Stimulated activated CD4-positive, alpha-beta T cell treated with anti-CD3 and anti-CD28 coated beads, Interleukin-1b, Interleukin-23, amount 100 ng/mL, for 24 hours (primary cell): Measurements from ENCODE around the gene CSF1.
"Not testable (repeated sequence)": the region's sequence is repeated elsewhere in the genome, so short reads cannot be mapped to it uniquely, and the experiment has no call there.

ENCODE experiments used
- DNase-seq, 4 experiments: peaks; one replicate each; pipeline ENCODE4 v3.0.0-alpha.2; 2020; ENCODE audit warnings: low read depth in 4 of 4, low spot score in 1 of 4

CSF1 gene

DNA sequence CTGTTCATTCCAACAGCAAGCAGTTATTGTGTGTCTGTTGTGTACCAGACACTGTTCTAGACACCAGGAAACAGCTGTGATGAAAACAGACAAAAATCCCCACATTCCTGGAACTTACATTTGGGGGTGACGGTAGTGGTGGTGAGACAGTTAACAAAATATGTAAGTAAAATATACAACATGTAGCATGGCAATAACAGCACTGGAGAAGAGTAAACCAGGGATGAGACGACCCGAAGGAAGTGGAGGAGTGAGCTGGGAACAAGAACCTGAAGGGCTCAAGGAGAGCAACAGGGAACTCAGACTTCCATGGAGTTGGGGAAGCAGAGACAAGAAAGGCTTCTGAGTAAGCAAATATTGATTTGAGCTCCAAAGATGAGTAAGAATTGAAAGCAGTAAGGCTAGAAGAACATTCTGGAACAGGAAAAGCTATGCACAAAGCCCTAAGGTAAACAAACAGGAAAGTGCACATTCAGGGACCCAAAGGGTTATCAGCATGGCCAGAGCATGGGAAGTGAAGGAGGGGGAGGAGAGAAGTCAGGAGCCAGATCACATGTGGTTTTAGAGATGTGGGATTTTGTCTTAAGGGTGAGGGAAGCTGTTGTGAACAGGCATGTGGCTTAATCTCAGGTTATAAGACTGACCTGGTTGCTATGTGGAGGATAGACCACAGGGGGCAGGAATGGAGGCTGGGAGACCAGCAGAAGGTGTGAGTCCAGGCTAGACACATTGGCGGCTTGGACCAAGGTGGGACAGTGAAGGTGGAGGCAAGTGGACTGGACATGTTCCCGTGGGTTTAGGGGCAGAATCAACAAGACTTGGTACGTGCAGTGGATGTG lies 7.3 kb downstream of the CSF1 start:
- no peak for DNase-seq

DNA sequence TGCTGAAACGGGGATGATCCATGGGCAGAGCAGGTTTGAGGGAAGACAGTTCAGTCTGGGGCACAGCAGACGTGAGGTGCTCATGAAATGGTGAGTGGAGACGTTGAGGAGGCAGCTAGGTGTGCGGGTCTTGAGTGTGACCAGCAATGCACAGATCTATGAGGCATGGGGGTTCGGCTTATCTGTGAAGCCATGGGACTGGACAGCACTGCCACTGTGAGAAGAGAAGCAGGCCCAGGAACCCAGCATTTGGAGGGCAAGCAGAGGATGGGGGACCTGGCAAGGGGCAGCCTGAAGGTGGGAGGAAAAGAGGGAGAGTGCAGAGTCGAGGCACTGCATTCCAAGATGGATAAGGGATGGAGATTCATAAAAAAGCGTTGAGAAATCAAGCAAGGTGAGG lies 8.0 kb downstream of the CSF1 start:
- no peak for DNase-seq

DNA sequence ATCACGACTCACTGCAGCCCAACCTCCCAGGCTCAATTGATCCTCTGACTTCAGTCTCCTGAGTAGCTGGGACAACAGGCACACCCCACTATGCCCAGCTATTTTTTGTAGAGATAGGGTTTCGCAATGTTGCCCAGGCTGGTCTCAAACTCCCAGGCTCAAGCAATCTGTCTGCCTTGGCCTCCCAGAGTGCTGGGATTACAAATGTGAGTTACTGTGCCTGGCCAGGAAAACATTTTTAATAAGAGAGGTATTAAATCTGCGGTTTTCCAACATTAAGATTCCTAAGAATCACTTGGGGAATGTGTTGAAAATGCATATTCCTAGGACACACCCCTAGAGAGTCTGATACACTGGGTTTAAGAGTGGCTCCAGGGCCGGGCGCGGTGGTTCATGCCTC lies 8.7 kb downstream of the CSF1 start:
- no peak for DNase-seq

DNA sequence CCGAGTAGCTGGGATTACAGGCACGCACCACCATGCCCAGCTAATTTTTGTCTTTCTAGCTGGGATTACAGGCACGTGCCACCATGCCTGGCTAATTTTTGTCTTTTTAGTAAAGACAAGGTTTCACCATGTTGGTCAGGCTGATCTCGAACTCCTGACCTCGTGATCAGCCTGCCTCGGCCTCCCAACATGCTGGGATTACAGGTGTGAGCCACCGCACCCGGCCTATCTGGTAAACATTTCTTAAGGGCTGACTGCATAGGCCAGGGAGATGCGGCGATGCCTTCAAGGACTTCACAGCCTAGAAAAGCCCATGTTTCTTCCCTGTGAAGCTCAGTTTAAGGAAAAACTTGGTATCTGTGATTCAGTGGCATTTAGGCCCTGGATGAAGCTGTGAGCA lies 9.7 kb downstream of the CSF1 start:
- DNase-seq, result not testable (repeated sequence)

DNA sequence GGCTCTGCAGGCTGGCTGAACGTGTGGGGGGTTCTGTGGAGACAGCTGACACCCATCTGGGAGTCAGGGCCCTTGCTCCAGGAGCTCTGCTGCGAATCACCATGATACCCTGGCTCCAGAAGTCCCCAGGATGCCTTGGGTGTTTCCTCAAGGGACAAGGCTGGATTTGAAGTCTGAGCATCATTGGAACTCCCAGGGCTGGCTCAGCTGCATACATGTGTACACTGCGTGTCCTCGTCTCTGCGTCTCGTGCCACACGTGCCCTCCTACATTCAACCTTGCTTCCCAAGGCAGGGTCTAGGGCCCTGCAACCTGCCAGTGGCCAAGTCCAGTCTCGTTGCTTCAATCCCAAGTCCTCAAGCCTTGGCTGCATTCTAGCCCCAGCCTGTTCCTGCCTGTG lies 11.7 kb downstream of the CSF1 start:
- DNase-seq, result no peak

DNA sequence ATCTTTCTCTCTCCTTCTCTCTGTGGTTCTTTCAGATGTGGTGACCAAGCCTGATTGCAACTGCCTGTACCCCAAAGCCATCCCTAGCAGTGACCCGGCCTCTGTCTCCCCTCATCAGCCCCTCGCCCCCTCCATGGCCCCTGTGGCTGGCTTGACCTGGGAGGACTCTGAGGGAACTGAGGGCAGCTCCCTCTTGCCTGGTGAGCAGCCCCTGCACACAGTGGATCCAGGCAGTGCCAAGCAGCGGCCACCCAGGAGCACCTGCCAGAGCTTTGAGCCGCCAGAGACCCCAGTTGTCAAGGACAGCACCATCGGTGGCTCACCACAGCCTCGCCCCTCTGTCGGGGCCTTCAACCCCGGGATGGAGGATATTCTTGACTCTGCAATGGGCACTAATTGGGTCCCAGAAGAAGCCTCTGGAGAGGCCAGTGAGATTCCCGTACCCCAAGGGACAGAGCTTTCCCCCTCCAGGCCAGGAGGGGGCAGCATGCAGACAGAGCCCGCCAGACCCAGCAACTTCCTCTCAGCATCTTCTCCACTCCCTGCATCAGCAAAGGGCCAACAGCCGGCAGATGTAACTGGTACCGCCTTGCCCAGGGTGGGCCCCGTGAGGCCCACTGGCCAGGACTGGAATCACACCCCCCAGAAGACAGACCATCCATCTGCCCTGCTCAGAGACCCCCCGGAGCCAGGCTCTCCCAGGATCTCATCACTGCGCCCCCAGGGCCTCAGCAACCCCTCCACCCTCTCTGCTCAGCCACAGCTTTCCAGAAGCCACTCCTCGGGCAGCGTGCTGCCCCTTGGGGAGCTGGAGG lies 12.7 kb downstream of the CSF1 start:
- DNase-seq, result no peak

DNA sequence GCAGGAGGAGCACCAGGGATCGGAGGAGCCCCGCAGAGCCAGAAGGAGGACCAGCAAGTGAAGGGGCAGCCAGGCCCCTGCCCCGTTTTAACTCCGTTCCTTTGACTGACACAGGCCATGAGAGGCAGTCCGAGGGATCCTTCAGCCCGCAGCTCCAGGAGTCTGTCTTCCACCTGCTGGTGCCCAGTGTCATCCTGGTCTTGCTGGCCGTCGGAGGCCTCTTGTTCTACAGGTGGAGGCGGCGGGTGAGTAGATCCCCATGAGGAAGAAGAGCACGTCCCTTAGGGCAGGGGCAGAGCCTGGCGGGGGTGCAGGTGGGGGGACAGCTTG lies 13.3 kb downstream of the CSF1 start:
- no peak for DNase-seq

DNA sequence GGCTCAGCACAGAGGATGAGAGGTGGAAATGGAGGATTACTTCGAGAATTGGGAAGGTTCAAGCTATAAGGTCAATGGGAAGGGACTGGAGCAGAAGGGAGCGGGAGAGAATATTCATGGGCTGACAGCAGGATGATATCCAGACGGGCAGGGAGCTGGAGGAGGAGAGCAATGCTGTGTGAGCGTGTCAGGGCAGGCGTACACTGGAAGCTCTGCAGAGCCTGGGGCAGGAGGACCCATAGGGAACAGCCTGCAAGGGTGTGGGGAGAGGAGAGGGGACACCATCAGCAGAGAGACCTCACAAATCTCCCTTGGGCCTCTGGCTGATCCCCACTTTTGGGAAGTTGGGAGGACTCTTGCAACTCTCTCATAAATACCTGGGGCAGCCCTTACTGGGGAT lies 13.7 kb downstream of the CSF1 start:
- no peak for DNase-seq

DNA sequence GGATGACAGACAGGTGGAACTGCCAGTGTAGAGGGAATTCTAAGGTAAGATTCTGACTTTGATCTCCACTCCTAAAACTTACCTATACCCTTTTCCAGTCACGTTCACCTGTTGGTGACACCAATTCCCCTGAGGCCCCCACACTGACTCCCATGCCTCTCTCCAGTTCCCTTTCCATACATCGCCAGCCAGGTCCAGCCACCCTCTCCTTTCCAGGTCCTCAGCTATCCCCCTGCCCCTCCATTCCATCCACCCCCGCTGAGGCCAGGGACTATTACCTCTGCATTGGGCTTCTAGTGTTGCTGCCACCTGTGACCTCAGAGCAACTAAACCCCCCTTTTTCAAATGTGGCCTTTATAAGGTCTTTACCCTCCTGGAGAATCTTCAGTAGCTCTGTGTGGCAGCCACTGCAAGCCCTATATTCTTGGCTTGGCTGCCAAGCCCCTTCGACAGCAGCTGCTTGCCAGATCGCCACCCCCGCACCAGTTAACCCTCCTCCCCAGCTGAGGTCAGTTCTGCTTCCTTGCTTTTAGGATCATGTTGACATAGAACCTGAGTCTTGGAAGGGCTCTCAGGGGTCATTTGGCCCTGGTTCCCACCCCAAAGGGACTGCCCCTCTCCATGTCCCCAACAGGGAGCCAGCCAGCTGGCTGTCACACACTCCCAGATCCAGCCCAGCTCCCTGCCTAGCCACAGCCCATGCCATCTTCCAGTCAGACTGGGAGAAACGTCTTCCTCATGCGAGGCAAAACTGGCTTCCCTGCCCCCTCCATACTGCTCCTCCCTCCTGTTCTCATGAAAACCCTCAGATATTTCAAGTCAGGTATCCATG lies 14.7 kb downstream of the CSF1 start:
- no peak for DNase-seq

DNA sequence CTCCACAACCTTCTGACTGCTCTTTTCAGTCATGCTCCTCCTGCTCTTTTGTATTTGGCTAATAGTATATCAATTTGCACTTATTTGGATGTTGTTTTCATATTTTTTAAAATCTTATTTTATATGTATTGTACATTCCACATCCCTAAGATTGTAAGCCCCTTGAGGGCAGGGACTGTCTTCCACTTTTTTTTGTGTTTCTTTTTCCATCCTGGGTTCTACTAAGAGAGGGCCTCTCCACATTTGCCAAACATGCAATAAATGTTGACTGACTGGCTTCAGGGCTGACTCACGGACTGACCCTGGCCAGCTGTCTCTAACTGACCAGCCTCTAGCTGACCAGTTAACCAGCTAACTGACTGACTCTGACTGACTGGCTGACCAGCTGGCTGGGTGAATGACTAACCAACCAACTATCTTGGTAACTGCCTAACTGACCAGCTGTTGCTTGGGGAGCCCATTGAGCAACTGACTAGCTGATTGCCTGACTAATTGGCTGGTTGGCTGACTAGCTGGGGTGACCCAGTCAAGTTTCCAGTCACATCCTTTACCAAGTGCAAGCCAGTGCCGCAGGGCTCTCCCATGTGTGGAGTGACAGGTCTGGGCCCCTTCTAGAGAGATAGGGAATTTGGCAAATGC lies 16.1 kb downstream of the CSF1 start:
- DNase-seq, result no peak

DNA sequence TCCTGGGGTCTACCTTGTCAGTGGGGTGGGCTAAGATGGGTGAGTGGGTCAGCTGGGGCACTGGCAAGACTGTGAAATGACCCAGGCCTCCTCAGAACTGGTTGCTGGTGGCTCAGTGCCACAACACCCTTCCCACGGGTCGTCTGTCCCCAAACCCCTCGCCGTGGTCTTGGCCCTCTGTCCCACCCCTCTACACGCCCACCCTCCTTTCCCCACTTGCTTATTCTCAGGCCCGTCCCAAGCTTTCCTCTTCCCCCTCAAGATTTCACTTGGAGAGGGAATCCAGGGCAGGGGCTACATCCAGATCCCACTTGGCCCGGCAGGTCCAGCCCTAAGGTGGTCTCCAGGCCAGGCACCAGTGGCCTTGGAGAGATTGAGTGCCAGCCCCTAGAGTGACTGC lies 16.7 kb downstream of the CSF1 start:
- DNase-seq, result no peak

DNA sequence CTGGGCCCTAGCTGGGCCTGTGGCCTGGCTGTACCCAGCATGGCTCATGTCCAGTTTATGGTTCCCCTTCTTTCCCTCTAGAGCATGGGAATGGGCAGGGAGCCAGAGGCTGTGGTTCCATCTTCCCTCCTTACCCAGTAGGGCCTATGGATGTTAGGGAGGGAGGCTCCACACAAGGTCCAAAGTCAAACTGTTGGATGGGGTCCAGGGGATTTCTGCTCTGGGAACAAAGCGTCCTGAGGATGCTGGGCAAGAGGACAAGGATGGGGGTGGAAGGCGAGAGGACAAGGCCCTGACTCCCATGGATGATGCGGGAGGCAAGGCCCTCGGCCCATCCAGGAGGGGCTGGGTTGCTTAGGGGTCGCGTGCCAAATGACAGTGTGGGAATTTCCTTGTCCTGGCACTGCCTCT lies 17.3 kb downstream of the CSF1 start:
- no peak for DNase-seq

DNA sequence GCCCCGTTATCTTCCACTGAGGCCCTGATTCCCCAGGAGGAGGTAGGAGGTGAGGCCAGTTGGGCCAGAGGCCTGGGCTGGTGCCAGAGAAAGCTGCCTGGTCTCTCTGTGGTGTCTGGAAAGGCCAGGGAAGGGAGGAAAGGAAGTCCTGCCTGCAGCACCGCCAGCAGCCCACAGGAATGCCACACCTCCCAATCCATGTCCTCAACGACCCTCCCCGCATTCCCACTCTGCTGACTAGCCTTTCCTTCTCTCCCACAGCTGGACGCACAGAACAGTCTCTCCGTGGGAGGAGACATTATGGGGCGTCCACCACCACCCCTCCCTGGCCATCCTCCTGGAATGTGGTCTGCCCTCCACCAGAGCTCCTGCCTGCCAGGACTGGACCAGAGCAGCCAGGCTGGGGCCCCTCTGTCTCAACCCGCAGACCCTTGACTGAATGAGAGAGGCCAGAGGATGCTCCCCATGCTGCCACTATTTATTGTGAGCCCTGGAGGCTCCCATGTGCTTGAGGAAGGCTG lies 18.0 kb downstream of the CSF1 start:
- DNase-seq, result no peak

DNA sequence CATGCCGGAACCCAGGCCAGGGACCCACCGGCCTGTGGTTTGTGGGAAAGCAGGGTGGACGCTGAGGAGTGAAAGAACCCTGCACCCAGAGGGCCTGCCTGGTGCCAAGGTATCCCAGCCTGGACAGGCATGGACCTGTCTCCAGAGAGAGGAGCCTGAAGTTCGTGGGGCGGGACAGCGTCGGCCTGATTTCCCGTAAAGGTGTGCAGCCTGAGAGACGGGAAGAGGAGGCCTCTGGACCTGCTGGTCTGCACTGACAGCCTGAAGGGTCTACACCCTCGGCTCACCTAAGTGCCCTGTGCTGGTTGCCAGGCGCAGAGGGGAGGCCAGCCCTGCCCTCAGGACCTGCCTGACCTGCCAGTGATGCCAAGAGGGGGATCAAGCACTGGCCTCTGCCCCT lies 18.5 kb downstream of the CSF1 start:
- no peak for DNase-seq

DNA sequence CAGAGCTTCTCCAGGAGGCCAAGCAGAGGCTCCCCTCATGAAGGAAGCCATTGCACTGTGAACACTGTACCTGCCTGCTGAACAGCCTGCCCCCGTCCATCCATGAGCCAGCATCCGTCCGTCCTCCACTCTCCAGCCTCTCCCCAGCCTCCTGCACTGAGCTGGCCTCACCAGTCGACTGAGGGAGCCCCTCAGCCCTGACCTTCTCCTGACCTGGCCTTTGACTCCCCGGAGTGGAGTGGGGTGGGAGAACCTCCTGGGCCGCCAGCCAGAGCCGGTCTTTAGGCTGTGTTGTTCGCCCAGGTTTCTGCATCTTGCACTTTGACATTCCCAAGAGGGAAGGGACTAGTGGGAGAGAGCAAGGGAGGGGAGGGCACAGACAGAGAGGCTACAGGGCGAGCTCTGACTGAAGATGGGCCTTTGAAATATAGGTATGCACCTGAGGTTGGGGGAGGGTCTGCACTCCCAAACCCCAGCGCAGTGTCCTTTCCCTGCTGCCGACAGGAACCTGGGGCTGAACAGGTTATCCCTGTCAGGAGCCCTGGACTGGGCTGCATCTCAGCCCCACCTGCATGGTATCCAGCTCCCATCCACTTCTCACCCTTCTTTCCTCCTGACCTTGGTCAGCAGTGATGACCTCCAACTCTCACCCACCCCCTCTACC lies 19.1 kb downstream of the CSF1 start:
- no peak for DNase-seq

DNA sequence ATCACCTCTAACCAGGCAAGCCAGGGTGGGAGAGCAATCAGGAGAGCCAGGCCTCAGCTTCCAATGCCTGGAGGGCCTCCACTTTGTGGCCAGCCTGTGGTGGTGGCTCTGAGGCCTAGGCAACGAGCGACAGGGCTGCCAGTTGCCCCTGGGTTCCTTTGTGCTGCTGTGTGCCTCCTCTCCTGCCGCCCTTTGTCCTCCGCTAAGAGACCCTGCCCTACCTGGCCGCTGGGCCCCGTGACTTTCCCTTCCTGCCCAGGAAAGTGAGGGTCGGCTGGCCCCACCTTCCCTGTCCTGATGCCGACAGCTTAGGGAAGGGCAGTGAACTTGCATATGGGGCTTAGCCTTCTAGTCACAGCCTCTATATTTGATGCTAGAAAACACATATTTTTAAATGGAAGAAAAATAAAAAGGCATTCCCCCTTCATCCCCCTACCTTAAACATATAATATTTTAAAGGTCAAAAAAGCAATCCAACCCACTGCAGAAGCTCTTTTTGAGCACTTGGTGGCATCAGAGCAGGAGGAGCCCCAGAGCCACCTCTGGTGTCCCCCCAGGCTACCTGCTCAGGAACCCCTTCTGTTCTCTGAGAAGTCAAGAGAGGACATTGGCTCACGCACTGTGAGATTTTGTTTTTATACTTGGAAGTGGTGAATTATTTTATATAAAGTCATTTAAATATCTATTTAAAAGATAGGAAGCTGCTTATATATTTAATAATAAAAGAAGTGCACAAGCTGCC lies 19.8 kb downstream of the CSF1 start:
- no peak for DNase-seq

DNA sequence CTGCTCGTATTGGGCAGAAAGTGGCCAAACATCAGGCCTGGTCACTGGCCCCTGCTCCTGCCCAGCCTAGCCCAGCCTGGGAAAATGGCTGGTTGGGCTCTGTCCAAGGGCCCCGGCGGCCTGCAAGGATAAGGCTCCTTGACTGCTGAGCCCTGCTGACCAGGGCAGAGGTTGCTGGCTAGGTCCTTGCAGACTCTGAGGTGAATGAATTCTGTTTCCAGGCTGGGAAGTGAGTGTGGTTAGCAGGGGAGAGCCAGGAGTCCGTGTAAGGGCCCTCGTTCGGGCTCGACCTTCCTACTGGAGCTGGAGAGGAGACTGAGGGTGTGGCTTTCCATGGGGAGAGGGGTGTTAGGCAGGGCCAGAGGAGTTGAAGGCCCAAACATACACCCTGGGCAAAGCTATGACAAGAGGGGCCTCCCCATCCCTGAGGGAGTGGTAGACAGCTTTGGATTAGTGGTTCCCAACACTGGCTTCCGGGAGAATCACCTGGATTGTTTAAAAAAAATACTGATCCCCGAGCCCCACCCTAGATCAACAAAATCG lies 20.6 kb downstream of the CSF1 start:
- DNase-seq, result no peak

DNA sequence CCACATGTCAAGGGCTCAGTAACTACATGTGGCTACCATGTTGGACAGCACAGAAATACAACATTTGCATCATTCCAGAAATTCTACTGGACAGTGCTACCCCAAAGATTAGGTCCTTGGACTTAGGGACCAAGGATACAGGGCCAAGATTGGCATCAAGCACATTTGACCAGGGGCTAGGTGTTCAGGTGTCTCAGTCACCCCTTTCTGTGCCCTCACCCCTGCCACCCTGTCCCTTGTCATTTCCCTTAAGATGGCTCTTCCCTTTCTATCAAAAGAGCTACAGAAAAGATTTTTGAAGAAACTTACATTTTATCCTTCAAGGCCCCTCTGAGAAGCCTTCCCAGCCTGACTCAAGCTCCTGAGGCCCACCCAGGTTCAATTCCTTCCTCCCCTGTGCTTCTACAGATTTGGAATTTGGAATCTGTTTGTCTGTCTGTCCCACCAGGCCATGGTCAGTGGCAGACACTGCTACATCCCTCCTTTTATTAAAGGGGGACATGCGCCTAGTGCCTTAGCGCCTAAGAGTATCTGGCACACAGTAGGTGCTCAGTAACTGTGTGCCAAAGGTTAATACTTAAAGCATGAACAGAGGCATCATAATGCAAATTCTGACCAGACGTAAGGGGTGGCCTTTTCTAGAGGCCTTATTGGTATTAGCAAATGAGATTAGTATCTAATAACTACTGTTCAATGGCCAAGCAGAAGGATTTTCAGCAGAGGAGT lies 21.4 kb downstream of the CSF1 start:
- no peak for DNase-seq

DNA sequence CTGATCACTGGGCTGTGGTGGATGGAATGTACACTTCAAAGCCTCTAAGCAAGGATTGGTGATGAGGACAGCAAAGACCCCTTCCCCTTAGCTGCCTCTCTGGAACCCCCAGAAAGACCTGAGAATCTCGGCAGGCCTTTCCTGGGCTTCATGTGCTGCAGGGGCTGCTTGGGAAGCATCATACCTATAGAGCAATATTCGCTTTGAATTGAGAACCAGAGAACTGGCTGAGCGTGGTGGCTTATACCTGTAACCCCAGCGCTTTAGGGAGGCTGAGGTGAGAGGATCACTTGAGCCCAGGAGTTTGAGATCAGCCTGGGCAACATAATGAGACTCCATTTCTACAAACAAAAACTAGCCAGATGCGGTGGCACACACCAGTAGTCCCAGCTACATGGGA lies 22.0 kb downstream of the CSF1 start:
- no peak for DNase-seq
